GM18507 (cell line): ENCODE measurements around the gene MOB3B.

Experiments
- DNase-seq: peaks from one replicate; pipeline ENCODE4 v3.0.0; 2011; ENCODE audit warnings: low read depth; ENCODE audit not compliant: insufficient read length; ENCODE audit errors: extremely low spot score
- FAIRE-seq: peaks from 2 replicates; lab custom pipeline; 2011; peaks lifted over from hg19 to GRCh38; lab: Jason Lieb, UNC

MOB3B gene

DNA sequence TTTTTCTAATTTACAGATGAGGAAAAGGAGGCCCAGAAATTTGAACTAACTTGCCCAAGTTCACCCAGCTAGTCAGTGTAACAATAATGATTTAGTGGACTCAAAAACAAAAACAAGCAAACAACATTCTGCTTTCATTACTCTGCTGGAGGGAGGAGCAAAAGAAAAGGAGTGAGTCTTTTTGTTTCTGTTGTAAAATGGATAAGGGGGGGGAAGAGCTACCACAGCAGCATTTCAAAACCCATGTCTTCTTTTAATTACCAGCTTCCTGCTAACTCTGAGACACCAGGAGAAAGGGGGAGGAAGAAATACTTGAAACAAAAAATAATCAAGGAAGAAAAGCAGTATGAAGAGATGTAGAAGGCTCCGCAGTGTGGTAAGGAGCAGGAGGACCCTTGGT lies 193.5 kb downstream of the MOB3B start:
- DNase-seq (no peak), FAIRE-seq (no peak)

- FAIRE-seq (no peak), DNase-seq (no peak)
These were observed 194.5 kb downstream of the MOB3B start for GRCh38 chr9:27335075-27335474.

- FAIRE-seq = peak; percentile 95
- peak; percentile 46 for DNase-seq
These were observed 196.2 kb downstream of the MOB3B start for GRCh38 chr9:27333241-27334052.

- no peak for DNase-seq
- FAIRE-seq = no peak
These were observed 198.2 kb downstream of the MOB3B start for GRCh38 chr9:27331393-27331792.

DNA sequence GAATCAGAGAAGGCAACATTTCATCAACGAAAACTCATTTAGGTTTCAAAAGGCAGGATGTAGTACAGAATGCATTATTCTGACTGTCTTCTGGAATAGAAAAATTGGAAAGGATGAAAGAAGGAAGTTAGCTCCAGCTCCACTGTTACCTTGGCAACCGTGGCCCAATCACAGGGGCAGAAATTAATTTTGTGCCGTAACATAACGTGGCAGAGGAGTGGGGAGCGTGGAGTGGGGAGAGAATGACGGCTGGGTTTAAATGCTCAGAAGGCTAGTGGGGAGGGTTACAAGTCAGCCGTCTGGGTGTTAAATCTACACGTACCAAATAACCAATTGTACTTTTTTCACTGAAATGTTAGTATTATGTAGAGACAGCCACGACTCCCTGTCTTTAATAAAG lies 200.3 kb downstream of the MOB3B start:
- FAIRE-seq (no peak), DNase-seq (no peak)

DNA sequence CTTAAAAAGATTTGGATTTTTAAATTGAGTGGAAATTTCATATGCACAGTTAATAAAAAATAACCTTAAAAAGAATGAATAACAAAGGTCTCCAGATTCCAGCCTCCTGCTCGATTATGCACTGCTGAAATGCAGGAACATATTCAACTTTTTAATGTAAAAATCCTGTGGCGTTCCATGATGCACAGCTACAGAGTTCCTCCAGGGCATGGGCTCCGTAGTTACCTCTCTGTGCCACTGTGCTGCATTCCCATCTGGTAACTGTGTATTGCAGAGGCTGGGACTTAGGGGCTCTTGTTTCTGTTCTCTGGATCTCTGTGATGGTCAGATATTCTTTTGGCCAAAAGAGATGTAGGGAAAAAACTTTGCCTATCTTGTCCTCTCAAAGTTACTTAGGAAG lies 201.1 kb downstream of the MOB3B start:
- no peak for FAIRE-seq

GRCh38 chr9:27311184-27311583 lies 218.4 kb downstream of the MOB3B start:
- DNase-seq (no peak), FAIRE-seq (no peak)

More for the DNA sequence above, 201.1 kb downstream of the MOB3B start:
- DNase-seq = no peak

DNA sequence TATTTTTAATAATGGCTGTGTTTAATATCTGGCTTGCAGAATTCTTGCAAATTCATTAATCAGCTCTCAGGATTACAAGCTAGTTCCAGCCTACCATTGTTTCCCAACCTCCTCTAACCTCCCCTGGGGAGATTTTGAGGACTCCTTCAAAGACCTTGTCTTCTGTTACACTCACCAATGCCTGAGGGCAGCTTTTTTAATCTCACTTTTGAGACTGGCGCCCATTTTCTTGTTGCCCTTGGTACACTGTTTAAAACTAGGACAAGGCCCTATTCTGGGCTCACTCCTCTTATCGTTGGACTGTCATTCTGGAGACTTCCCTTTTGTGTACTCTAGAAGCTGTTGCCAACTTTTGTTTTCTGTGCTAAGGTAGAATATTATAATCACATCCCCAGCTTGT lies 219.0 kb downstream of the MOB3B start:
- FAIRE-seq = no peak
- no peak for DNase-seq

- FAIRE-seq = no peak
- DNase-seq = no peak
These were observed 220.8 kb downstream of the MOB3B start for GRCh38 chr9:27308691-27309390.

DNA sequence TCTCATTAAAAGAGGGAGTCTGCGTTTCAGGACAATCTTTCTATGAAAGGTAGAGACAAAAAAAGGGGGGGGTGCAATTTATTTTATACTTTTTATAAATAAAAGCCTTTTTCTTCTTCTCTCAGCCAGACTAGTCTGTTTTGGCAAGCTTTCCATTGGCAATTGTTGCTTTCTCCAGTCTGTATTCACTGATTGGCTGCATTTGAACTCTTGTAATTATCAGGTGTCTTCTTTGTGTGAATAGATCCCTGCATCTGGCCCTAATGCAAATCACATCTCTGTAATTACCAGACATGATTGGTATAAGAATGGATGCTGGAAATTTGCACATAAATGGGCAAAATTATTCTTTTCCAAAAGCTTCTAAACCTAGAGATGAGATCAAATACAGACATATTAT lies 225.1 kb downstream of the MOB3B start:
- no peak for FAIRE-seq

DNA sequence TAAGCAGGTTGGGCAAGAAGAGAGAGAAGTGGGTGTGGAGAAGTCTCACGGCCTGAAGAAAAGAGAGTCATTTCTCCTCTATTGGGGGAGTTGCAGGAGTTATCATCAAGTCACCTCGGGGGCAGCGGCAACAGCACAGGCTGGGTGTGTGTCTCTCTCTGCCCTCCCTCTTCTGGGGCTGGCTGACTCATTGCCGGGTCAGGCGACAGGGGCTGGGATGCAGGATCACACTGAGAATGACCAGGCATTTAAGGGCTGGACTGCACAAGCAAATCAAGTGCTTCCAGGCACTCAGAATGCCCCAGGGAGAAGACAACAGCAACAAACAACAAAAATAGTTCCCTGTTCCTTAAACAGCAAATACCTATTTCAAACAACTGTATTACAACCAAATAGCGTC lies 226.4 kb downstream of the MOB3B start:
- DNase-seq (no peak), FAIRE-seq (no peak)

More for the DNA sequence above, 225.1 kb downstream of the MOB3B start:
- no peak for DNase-seq

DNA sequence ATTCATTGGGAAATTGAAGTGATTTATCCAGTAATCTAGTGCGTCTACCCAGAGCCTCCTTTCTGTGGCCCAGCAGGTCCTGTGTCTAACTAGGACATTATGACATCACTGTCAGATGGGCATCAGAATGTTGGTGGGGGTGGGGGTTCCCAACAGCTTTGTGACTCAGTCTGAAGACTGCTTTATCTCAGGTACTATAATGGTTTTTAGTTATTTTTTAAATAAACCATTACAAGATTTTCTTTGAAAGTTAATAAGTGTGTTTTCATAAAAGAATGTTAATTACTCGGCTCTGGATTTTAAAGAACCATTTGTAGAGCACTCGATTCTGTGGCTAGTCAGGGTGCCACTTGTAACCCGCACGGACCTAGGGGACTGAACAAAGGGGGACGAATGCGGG lies 232.6 kb downstream of the MOB3B start, which contains the start of gene EQTN:
TSS of gene EQTN (minus strand) at position 101 of the 400 bp plus-strand sequence. CDS start at position 6, 95 bp downstream.
- FAIRE-seq (no peak), DNase-seq (no peak)

- FAIRE-seq (no peak), DNase-seq (no peak)
These were observed 235.6 kb downstream of the MOB3B start for GRCh38 chr9:27293996-27294395.

DNA sequence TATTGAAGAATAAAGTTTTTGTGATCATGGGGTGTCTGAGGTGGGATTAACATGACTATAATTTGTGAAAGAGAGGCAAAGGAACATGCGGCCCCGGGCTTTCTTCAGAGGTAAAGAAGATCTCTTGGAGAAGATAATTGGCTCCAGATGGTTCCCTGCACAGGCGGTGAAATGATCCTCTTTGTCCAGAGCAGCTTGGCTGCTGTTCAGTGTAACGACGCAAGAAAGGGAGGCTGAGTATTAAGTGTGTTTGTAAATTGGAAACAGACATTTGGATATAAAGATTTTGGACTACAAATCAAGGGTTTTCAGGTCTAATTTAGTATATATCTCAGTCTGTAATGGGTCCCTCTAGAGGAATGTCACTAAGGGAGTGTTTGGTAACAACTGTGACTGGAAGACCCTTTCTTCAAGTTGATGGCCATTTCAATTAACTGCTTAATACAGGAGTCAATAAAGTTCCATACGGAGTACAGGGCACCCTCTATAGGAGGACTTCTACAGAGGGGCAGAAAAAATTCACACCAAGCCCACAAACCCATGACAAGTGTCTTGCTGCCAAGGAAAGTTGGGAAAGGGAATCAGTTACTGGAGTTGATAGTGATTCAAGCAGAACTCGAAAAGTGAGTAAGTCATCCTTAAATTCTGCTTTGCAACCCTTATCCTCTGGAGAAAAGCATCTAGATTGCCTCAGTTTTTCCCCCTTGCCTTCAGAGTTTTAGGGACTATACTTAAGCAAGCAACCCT lies 236.8 kb downstream of the MOB3B start:
- DNase-seq (no peak), FAIRE-seq (no peak)

- DNase-seq = no peak
- FAIRE-seq = no peak
These were observed 238.3 kb downstream of the MOB3B start for GRCh38 chr9:27291292-27291691.

DNA sequence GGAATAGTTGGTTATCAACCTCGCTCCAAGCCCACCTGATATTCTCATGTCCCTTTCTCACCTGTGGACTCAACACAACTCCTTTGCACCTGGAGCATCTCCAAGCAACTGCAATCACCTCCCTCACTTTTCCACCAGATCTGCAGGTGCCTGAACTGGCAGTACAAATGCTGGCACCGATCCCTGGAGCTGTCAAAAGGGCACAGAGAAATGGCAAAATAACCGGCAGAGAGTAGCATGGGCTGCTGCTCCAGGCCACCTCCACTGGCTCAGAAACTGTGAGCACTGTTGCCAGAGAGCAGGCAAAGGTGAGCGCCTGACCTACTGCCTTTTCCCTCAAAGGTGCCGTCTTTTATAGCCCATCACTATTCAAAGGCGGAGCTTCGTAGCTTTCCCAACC lies 247.3 kb downstream of the MOB3B start:
- FAIRE-seq (no peak), DNase-seq (no peak)

DNA sequence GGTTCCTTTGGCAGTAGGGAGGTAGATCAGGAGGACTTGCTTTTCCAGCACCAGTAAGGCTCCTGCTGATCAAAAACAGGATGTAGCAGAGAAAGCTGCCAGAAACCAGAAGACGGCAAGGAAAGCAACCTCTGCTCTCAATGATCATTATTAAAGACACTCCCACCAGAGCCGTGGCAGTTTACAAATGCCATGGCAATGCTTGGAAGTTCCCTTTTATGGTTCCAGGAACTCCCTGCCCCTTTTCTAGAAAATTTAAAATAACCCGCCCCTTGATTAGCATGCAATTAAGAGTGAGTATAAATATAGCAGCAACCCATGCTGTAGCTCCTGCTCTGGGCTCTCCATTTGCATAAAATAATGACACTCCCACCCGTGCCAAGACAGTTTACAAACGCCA lies 248.8 kb downstream of the MOB3B start:
- DNase-seq (no peak), FAIRE-seq (no peak)

DNA sequence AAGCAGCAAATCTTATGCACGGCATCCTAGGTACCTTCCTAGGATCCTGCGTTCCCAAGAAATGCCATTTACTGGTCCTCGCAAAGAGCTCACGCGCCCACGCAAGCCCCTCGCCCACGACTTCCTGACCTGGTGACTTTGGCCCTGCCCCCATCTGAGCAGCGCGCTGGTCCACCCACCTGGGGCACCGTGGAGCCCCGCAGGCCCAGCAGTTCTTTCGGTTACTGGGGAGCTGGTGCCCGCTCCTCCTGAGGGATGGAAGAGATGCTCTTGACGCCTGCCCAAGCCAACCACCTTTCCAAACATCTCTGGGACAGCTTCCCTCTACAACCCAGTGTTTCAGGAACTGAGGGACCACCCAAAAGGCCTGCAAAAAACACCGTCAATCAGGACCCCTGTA lies 249.4 kb downstream of the MOB3B start:
- no peak for FAIRE-seq
- no peak for DNase-seq

DNA sequence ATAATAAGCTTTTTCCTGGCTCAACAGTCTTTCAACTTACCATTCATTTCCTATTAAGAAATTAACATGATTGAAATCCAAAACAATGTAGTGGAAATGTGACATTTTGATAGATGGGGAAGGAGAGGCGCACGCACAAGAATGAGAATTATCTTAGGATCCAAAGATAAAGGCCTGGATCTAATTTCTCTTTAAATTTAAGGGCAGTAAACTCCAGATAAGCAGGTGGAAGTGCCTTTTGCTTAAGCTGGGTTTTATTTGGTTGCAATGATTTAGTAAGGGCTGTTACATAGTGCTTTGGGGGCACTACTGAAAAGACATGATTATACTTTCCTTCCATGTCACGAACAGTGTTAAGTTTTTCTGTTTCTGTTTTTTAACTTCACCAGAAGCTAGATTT lies 250.0 kb downstream of the MOB3B start:
- DNase-seq (no peak), FAIRE-seq (no peak)

DNA sequence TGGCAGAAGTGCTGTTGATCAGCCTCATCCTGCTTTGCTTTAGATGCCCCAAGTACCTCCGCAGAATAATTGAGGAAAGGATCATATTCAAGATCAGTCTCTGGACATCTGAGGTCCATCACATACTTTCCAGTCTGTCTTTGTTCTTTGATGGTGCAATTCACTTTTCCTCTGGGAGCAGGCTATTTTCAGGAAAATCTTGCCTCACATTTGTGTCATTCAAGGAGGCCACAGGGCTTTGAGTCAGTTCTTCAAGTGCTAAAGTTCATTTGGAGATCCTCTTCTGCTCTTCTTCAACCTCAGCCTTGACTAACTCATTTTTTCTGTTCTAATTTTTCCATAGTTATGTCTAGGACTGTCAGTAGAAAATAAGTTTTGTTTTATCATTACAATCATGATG lies 251.2 kb downstream of the MOB3B start:
- no peak for FAIRE-seq

More for the DNA sequence above, 251.2 kb downstream of the MOB3B start:
- no peak for DNase-seq
